K562 (cell line): ENCODE data around the gene ELOVL5. TPM values are rescaled to one million over a fixed set of nuclear protein-coding genes. Genes with fewer than 3 reads are reported as not detected.
A peak's percentile ranks its signal among the peaks of the same experiment; 100 is the strongest.

Source experiments
- BRD4 ChIP-seq: fragments of 200-600 bp; sonication (generic); IDR thresholded peaks from 2 replicates; pipeline ENCODE4 v1.6.1; 2017; ENCODE audit warnings: inconsistent platforms
- GATAD2B ChIP-seq: fragments of 450-650 bp; IDR thresholded peaks from 2 replicates; pipeline ENCODE4 v1.6.1; 2017; ENCODE audit warnings: mild to moderate bottlenecking, borderline replicate concordance
- NCOA2 ChIP-seq, 2 experiments: fragments of 450-650 bp; IDR thresholded peaks; 2 replicates each; pipeline ENCODE4 v1.6.1; 2018; ENCODE audit warnings: mild to moderate bottlenecking in 2 of 2, moderate library complexity in 1 of 2; ENCODE audit not compliant: partially characterized antibody in 2 of 2
- POLR2H ChIP-seq: IDR thresholded peaks from 2 replicates; pipeline ENCODE4 v1.6.1; 2016; ENCODE audit warnings: missing genetic modification characterization, low read depth, mild to moderate bottlenecking, control low read depth, missing compliant biosample characterization, moderate library complexity
- SETDB1 ChIP-seq: IDR thresholded peaks from one replicate; pipeline ENCODE4 v1.6.1; 2012; ENCODE audit warnings: low read length, control low read depth, inconsistent platforms
- SMC3 ChIP-seq: conservative IDR thresholded peaks from 2 replicates; pipeline ENCODE4 v1.6.1; 2011; ENCODE audit warnings: low read depth, low read length, improper control_type of control experiment; ENCODE audit not compliant: insufficient read depth
- TOE1 ChIP-seq, 2 experiments: fragments of 450-650 bp in 1 of 2; sonication (generic) in 1 of 2; formaldehyde crosslinking in 1 of 2; IDR thresholded peaks; 2 replicates each; pipeline versions ENCODE4 v1.7.1 to v1.8.0; 2016 to 2022; ENCODE audit warnings: borderline replicate concordance in 2 of 2, mild to moderate bottlenecking in 2 of 2, antibody characterized with exemption in 1 of 2, inconsistent platforms in 1 of 2, low read depth in 1 of 2, missing genetic modification reagents in 1 of 2, moderate library complexity in 1 of 2
- WHSC1 ChIP-seq: IDR thresholded peaks from one replicate; pipeline ENCODE4 v1.6.1; 2012; ENCODE audit warnings: low read length, control low read depth, inconsistent platforms
- ZNF146 ChIP-seq: IDR thresholded peaks from one replicate; pipeline ENCODE4 v1.6.1; 2018; ENCODE audit warnings: missing compliant biosample characterization; ENCODE audit not compliant: unreplicated experiment
- ZNF354B ChIP-seq: fragments of 250-450 bp; sonication (Bioruptor Pico); IDR thresholded peaks from 2 replicates; pipeline ENCODE4 v1.4.0; 2020
- polyA plus RNA-seq, 8 experiments: library from polyadenylated mRNA; depleted of rRNA in 4 of 8; stranded (reverse) in 5 of 8; unstranded in 3 of 8; fragments of >200 nt; fragmentation: Nextera tagmentation in 2 of 8; fragmentation: Illumina TruSeq in 1 of 8; extraction: Ambion mirVana in 2 of 8; extraction: Trizol in 1 of 8; gene quantifications; 2 replicates each; pipeline versions ENCODE4 v1.2.1 to v1.2.3, GENCODE V29; 2011 to 2014; ENCODE audit warnings: inconsistent platforms in 1 of 8, missing spikeins in 1 of 8
- total RNA-seq, 7 experiments: library from RNA; depleted of rRNA in 6 of 7; stranded (reverse); fragments of >200 nt in 6 of 7; fragmentation: Illumina TruSeq in 2 of 7; extraction: Trizol in 2 of 7; gene quantifications; 2 replicates each; pipeline versions ENCODE4 v1.2.1 to v1.2.3, GENCODE V29; 2011 to 2021; ENCODE audit warnings: low replicate concordance in 1 of 7
- TF ChIP-seq, protein P1 (sequence below): fragments of 450-650 bp; IDR thresholded peaks from 2 replicates; pipeline ENCODE4 v1.6.1; 2018; ENCODE audit warnings: mild to moderate bottlenecking, low read depth; ENCODE audit not compliant: partially characterized antibody
- TF ChIP-seq, protein P2 (sequence below): fragments of 450-650 bp; IDR thresholded peaks from 2 replicates; pipeline ENCODE4 v1.6.1; 2016; ENCODE audit warnings: missing biosample characterization, missing genetic modification characterization
- TF ChIP-seq, protein P3 (sequence below): sonication (generic); formaldehyde crosslinking; IDR thresholded peaks from 2 replicates; pipeline ENCODE4 v1.8.0; 2022; ENCODE audit warnings: mild to moderate bottlenecking, missing genetic modification reagents
- TF ChIP-seq, protein P4 (sequence below), 2 experiments: fragments of 450-650 bp in 1 of 2; sonication (generic) in 1 of 2; formaldehyde crosslinking; conservative IDR thresholded peaks; 2 replicates each; pipeline versions ENCODE4 v1.4.0 to v1.8.1; 2020 to 2022; ENCODE audit warnings: mild to moderate bottlenecking in 1 of 2, missing genetic modification reagents in 1 of 2
- TF ChIP-seq, protein P5 (sequence below): fragments of 450-650 bp; IDR thresholded peaks from 2 replicates; pipeline ENCODE4 v1.6.1; 2016; ENCODE audit warnings: borderline replicate concordance
- TF ChIP-seq, protein P6 (sequence below): fragments of 450-650 bp; conservative IDR thresholded peaks from 2 replicates; pipeline ENCODE4 v1.6.1; 2016; ENCODE audit warnings: missing genetic modification characterization, low read depth, mild to moderate bottlenecking, control low read depth, missing compliant biosample characterization
- TF ChIP-seq, protein P7 (sequence below): fragments of 250-450 bp; sonication (Bioruptor Pico); IDR thresholded peaks from 2 replicates; pipeline ENCODE4 v1.4.0; 2020; ENCODE audit warnings: mild to moderate bottlenecking

Gene ELOVL5
- total and polyA plus RNA-seq, 9 of the 15 experiments (the other 6 are each of a cell fraction or from before 2014, with no cell fraction given): 70.6 to 245 (median 132) TPM

DNA sequence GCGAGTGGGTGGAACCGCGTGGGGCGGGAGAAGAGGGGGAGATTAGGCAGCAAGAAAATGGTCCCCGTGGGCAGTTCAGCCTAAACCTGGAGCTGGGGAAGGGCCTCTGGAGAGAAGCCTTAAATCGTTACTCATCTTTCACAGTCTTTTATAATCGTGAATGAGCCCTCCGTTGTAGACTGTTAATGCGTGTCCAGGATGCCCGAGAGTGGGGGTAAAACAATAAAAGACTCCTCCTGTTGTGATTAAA, 11.0 kb upstream of the ELOVL5 start (continued):
- TF ChIP-seq, protein P1, sequence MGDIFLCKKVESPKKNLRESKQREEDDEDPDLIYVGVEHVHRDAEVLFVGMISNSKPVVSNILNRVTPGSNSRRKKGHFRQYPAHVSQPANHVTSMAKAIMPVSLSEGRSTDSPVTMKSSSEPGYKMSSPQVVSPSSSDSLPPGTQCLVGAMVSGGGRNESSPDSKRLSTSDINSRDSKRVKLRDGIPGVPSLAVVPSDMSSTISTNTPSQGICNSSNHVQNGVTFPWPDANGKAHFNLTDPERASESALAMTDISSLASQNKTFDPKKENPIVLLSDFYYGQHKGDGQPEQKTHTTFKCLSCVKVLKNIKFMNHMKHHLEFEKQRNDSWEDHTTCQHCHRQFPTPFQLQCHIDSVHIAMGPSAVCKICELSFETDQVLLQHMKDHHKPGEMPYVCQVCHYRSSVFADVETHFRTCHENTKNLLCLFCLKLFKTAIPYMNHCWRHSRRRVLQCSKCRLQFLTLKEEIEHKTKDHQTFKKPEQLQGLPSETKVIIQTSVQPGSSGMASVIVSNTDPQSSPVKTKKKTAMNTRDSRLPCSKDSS: no peak
- TF ChIP-seq, protein P2, sequence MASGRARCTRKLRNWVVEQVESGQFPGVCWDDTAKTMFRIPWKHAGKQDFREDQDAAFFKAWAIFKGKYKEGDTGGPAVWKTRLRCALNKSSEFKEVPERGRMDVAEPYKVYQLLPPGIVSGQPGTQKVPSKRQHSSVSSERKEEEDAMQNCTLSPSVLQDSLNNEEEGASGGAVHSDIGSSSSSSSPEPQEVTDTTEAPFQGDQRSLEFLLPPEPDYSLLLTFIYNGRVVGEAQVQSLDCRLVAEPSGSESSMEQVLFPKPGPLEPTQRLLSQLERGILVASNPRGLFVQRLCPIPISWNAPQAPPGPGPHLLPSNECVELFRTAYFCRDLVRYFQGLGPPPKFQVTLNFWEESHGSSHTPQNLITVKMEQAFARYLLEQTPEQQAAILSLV (tag): no peak
- no peak for TF ChIP-seq ZNF146 (CRISPR knock-in tag)
- TF ChIP-seq NCOA2 (IDR thresholded peaks at IDR 0.05; ENCODE audit: partially characterized antibody in 2 of 2): no peak
- TF ChIP-seq, protein P3, sequence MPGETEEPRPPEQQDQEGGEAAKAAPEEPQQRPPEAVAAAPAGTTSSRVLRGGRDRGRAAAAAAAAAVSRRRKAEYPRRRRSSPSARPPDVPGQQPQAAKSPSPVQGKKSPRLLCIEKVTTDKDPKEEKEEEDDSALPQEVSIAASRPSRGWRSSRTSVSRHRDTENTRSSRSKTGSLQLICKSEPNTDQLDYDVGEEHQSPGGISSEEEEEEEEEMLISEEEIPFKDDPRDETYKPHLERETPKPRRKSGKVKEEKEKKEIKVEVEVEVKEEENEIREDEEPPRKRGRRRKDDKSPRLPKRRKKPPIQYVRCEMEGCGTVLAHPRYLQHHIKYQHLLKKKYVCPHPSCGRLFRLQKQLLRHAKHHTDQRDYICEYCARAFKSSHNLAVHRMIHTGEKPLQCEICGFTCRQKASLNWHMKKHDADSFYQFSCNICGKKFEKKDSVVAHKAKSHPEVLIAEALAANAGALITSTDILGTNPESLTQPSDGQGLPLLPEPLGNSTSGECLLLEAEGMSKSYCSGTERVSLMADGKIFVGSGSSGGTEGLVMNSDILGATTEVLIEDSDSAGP: no peak
- TF ChIP-seq WHSC1: no peak
- TF ChIP-seq POLR2H (tag): 0 out of 2 replicates have a peak, but pooled peaks have one; percentile 19
- TF ChIP-seq, protein P4, sequence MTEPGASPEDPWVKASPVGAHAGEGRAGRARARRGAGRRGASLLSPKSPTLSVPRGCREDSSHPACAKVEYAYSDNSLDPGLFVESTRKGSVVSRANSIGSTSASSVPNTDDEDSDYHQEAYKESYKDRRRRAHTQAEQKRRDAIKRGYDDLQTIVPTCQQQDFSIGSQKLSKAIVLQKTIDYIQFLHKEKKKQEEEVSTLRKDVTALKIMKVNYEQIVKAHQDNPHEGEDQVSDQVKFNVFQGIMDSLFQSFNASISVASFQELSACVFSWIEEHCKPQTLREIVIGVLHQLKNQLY (CRISPR knock-in tag; conservative IDR thresholded peaks at IDR 0.05): no peak
- TF ChIP-seq, protein P5, sequence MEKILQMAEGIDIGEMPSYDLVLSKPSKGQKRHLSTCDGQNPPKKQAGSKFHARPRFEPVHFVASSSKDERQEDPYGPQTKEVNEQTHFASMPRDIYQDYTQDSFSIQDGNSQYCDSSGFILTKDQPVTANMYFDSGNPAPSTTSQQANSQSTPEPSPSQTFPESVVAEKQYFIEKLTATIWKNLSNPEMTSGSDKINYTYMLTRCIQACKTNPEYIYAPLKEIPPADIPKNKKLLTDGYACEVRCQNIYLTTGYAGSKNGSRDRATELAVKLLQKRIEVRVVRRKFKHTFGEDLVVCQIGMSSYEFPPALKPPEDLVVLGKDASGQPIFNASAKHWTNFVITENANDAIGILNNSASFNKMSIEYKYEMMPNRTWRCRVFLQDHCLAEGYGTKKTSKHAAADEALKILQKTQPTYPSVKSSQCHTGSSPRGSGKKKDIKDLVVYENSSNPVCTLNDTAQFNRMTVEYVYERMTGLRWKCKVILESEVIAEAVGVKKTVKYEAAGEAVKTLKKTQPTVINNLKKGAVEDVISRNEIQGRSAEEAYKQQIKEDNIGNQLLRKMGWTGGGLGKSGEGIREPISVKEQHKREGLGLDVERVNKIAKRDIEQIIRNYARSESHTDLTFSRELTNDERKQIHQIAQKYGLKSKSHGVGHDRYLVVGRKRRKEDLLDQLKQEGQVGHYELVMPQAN: no peak
- TF ChIP-seq ZNF354B (CRISPR knock-in tag): no peak
- 0 out of 2 replicates have a peak, but pooled peaks have one; percentile 57 for TF ChIP-seq BRD4
- TF ChIP-seq, protein P6, sequence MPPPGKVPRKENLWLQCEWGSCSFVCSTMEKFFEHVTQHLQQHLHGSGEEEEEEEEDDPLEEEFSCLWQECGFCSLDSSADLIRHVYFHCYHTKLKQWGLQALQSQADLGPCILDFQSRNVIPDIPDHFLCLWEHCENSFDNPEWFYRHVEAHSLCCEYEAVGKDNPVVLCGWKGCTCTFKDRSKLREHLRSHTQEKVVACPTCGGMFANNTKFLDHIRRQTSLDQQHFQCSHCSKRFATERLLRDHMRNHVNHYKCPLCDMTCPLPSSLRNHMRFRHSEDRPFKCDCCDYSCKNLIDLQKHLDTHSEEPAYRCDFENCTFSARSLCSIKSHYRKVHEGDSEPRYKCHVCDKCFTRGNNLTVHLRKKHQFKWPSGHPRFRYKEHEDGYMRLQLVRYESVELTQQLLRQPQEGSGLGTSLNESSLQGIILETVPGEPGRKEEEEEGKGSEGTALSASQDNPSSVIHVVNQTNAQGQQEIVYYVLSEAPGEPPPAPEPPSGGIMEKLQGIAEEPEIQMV (tag): no peak
- no peak for TF ChIP-seq SETDB1
- 0 out of 2 replicates have a peak, but pooled peaks have one; percentile 7 for TF ChIP-seq GATAD2B
- TF ChIP-seq, protein P7, sequence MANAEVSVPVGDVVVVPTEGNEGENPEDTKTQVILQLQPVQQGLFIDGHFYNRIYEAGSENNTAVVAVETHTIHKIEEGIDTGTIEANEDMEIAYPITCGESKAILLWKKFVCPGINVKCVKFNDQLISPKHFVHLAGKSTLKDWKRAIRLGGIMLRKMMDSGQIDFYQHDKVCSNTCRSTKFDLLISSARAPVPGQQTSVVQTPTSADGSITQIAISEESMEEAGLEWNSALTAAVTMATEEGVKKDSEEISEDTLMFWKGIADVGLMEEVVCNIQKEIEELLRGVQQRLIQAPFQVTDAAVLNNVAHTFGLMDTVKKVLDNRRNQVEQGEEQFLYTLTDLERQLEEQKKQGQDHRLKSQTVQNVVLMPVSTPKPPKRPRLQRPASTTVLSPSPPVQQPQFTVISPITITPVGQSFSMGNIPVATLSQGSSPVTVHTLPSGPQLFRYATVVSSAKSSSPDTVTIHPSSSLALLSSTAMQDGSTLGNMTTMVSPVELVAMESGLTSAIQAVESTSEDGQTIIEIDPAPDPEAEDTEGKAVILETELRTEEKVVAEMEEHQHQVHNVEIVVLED (CRISPR knock-in tag): no peak
- no peak for TF ChIP-seq SMC3
- peak; percentile 22; the same call in 1 of the 2 replicates for TF ChIP-seq TOE1 (IDR thresholded peaks at IDR 0.05; ENCODE audit: borderline replicate concordance)
- no peak for TF ChIP-seq TOE1 (CRISPR knock-in tag; IDR thresholded peaks at IDR 0.05; ENCODE audit: borderline replicate concordance, low read depth)
